SK-N-MC (cell line): ENCODE data around the gene PARD3B.

ENCODE experiments used
- EZH2 ChIP-seq: fragments of 200-600 bp; sonication (generic); IDR thresholded peaks from one replicate; pipeline ENCODE4 v1.6.1; 2017; ENCODE audit warnings: antibody characterized with exemption
- POLR2AphosphoS5 ChIP-seq: IDR thresholded peaks from 2 replicates; pipeline ENCODE4 v1.6.1; 2012; ENCODE audit warnings: mild to moderate bottlenecking, low read depth, low read length, borderline replicate concordance

DNA sequence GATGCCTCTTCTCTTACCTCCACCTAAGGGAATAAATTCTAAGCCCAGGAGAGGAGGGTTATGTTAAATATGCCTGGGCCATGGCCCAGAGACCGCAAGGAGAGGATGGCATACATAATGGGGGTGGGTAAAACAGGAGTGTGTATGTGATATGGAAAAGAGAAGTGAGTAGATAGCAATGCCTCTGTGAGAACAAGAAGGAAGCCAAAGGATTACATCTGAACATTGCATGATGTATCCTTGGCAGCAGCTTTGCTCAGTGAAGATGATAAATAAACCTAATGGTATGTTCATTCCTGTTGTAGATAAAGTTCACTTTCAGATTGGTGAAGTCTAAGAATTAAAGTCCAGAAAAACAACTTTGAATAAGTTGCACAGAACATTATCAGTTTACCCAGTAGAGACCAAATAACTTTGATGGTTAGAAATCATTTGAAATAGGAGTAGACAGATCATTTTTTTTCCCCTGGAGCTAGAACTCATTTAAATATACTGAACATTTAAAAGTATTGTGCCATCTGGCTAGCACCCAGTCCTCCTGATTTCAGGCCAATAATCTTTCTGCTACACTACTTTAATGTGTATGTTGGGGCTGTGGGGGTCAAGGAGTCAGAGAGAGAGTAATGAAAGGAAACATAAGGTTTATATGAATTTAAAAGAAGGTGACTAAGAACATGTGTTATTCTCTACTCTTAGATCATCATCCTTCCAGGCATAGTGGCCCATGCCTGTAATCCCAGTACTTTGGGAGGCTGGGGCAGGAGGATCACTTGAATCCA, 231.7 kb downstream of the PARD3B start:
- TF ChIP-seq EZH2: no peak
- no peak for TF ChIP-seq POLR2AphosphoS5
